ENCODE measurements around the gene CPZ.
"Not testable (repeated sequence)": the region's sequence is repeated elsewhere in the genome, so short reads cannot be mapped to it uniquely, and the experiment has no call there.

CPZ gene

DNA sequence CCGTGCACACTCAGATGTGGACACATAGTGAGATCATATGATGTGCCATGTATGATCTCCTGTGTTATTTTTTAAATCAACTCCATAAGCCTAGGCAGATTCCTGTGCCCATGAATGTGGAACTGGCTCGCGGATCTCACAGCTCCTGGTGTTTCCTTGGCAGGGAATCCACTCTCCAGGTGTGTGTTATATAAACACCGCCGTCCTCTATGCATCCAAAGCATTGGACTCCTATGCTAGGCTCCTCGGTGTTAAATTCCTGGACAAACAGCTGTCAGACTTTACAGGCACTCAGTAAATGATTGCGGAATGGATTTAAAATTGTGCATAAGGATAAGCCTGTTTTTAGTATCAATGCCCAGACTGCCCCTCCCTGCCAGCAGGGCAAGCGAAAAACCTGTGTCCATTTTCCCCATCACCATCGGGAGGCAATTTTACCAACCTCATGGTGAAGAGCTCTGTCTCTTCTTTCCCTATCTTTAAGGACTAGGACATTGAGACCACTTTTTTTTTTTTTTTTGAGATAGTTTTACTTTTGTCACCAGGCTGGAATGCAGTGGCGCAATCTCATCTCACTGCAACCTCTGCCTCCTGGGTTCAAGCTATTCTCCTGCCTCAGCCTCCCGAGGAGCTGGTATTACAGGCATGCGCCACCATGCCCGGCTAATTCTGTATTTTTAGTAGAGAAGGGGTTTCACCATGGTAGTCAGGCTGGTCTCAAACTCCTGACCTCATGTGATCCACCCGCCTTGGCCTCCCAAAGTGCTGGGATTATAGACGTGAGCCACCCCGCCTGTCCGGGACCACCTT is 36.0 kb upstream of the CPZ start:
- DNase-seq (ENCODE audit: low read depth in 2 of 2) = no peak

DNA sequence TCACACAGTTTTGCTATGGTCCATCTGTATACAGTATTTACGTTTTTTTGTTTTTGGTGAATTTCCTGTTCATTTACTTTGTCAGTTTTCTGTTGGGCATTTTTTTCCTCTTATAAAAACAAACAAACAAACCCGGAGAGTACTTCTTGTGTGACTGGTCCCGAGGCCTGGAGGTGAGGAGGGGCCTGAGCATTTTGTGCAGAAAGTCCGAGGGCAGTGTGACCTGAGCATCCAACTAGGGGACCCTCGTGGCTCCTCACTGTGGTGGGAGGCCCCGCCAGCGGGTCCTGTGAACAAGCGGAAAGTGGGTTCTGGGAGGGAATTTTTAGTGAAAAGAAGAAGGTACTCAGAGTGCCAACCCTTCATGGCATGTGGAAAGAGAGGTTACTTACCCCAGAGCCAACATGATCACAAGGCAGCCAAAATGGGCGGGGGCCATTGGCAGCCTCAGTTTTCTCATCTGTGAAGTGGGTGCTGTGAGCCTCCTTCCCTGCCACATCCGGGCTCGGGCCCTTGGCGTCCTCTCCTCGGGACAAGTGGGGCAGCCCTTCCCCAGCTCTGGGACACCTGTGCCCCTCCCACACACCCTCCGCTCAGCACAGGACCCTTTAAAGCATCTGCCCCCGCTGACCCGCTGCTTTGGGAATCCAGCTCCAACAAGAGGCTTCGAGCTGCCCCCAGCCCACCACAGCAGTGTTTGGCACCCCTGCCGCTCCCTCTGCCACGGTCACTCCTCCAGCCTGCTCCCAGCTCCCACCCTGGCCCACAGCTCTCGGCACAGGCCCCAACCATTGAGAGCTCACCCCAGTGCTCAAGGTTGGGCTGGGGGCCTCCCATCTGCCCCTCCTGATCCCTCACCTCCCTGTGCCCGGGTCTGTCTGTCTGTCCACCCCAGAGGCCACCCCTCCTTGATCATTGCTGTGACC is 35.2 kb upstream of the CPZ start:
- no peak for DNase-seq (ENCODE audit: low read depth in 2 of 2)

DNA sequence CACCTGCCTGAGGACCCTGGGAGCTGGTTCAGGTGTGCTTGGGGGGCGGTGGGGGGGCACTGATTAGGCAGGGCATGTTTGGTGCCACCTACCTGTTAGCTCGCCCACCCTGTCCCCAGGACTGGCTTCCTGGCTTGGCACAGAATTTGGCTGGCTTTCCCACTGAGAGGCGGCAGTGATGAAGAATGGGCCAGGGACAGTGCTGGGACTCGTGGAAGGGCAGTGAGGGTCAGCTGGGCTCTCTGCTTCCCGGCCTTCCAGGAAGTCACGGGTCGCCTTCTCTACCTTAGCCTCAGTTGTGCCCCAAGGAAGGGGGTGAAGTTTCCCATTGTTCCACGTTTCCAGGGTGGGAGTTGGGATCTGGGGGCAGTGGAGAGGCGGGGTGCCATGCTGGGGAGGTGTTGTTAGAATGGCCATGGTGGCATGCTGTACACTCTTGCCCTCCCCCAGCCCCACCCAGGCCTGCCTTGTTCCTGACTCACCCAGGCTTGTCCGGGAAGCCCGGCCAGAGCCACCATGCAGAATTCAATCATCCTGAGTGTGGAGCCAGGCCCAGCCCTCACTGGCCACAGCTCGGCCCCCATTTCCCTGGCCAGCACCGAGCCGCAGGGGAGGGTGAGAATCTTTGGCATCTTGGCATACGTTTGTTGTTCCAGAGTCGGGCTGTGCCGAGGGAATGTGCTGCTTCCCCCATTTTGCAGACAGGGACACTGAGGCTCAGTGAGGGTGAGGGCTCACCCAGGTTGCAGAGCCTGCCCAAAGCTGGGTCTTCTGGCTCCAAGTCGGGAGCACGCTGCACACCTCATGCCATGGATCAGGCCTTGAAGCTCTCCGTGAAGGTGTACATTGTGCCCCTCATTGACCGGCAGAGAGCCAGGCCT is 34.2 kb upstream of the CPZ start:
- no peak for DNase-seq (ENCODE audit: low read depth in 2 of 2)

DNA sequence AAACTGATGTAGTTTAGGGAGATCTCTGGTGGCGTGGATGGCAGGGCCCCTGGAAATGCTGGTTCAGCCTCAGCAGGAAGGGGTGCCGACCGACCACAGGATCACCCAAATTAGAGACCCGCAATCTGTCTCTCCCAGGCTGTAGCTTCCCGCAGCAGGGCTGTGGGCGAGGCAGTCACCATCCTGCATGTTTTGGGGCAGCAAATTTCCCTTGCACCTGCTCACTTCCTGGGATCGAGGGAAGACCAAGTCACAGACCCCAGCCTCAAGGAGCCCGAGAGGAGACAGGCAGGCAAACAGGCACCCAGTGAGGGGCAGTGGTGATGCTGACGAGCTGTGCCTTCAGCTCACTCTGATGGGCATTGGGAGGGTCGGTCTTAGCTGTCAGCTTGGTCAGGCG is 33.6 kb upstream of the CPZ start:
- DNase-seq (ENCODE audit: low read depth in 2 of 2) = no peak

DNA sequence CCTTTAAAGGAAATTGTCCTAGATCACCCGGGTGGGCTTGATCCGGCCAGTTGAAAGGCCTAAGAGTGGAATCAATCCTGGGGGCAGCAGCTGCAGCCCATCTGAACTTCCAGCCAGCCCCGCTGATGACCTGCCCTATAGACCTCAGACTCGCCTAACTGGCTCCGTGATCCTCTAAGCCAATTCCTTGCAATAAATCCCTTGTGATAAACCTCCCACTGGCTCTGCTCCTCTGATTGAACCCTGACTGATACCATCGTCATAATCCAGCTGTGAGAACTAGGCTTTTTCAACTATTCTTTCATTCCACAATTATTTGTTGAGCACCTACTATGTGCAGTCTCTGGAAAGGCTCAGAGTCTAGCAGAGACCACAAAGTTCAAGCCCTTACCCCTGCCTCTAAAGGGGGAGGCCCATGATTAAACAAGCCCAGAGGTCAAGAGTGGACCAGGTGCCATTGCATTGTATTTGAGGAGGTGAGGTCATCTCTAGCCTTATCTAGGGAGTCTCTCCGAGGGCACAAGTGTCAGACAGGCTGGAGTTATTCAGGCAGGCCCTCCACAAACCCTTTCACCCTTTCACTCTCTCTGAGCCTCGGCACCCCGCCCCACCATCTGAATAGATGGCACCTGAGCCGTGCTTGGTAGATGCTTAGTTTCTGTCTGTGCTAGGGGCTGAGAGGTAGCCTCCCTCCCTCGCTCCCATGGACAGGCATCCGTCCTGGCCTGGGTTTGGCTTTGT is 32.9 kb upstream of the CPZ start:
- no peak for DNase-seq (ENCODE audit: low read depth in 2 of 2)

DNA sequence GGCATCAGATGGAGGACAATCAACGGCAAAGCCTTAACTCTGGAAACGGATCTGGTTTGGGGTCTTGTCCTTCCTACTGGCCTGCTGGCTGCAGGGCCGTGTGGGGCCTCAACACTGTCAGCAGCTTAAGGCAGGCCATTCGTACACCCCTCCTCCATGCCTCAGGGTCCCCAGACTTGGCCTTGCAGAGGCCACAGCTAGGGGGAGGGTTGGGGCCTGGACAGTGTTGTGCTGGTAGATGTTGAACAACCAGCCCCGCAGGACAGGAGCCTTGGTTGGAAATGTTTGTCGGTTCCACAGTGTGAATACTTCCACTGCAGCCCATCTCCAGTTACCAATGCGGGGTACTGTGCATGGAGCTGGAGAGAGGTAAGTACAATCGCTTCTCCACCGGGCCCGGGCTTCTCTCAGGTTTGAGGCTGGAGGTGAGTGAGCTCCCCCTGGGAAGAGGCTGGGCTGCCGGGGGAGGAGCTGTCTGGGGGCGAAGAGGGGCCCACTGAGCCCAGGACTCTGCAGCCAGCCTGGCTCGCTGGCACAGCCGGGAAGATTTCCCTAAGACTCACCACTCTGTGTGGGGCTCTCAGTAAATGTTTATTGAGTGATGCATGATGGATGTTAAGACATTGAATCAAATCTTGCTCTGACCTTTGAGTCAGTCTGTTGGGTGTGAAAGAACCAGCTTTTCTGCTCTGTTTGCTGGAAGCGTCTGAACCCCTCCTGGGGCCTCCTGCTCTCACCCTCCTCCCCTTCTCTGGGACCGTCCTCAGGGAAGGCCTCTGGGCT is 32.1 kb upstream of the CPZ start:
- DNase-seq (ENCODE audit: low read depth in 2 of 2) = no peak

DNA sequence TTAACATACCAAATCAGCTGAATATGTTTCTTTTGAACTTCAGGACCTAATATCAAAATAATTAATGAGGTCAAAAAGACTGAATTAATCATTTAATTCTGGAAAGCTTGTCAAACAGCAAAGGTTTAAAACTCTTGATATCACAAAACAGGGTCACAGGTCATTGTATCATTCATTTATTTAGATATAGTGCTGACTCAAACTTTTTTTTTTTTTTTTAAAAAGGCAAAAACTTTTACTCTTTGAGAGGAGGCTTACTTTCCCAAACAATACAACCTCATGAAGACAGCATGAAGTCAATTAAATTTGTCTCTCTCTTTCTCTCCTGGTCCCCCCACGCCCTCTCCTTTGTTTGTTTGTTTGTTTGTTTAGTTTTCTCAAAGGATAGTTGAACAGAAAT is 28.0 kb upstream of the CPZ start:
- DNase-seq (ENCODE audit: low read depth in 2 of 2) = no peak

DNA sequence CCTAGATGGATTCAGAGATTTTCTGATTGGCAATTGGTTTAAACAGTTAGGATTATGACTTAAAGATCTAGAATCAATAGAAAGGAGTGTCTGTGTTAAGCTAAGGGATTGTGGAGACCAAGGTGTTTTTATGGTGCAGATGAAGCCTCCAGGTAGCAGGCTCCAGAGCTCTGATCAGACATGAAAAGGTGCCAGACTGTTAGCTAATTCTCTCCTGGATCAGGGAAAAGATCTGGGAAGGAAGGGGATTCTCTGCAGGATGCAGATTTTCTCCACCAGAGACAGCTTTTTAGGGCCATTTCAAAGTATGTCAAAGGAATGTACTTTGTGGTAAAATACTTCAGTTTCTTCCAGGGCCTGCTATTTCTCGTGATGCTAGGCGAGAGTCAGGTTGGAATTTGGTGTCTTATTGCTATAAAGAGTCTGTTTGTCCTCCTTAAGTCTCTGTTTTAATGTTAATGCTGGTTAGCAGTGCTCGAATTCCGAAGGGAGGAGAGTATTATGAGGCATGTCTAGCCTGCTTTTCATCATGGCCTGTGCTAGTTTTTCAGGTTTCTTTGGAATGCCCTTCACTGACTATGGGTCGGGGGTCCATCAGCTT is 24.4 kb upstream of the CPZ start:
- DNase-seq (ENCODE audit: low read depth in 2 of 2) = no peak

DNA sequence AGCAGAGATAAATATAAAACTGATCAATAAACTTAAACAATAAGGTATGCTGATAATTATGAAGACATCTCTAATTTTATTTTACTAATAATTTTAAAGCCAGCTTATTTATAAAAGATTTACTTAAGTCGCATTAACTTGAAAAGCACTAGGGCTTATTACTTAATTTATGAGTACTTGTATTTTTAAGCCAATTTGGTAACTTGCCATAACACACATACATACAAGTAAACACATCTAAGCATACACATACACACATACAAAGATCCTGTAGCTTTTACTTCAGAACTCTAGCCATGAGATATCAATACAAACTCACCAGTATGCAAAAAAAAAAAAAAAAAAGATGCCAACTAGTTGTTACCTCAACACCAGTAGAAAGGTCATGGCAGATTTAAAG is 22.4 kb upstream of the CPZ start:
- no peak for DNase-seq (ENCODE audit: low read depth in 2 of 2)

DNA sequence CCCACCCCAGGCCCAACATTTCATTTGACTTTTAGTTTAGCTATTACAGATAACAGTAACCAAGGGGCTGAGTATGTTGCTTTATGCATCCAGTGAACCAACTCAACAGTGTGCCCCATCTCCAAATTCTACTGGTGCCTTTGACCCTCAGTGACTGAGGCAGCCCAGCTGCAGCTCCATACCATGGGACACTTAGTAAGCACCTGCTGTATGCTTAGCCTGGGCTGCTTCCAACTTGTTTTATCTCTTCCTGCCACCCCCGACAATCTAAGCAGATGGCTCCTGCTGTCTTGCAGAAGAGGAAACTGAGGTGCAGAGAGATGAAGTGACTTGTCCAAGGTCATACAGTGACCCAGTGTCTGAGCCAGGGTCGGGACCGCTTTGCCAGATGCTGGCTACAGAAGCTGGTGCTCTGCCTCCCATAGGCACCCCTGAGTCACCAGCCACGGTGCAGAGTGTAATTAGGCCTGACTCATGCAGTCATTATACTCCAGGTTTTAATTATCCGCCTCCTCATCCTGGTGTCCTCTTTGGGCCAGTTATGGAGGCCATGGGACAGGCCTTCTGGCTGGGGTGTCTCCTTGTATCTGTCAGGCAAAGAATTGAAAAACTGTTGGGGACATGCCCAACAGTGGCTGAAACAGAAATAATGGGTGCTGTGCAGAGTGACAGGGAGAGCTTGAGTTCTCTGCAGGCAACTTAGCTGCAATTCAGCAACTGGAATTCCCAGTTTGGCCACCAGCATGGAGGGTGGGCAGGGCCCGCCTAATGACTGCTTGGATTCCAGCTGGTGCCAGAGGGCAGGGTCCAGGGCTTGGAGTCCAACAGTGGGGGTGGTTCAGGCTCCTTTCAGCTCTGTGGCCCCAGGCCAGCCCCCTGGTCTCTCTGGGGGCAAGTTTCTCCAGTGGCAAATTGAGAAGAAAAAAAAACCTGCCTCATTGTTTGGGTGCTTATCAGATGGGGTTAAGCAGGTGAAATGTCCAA is 20.6 kb upstream of the CPZ start:
- DNase-seq (ENCODE audit: low read depth in 2 of 2) = no peak

DNA sequence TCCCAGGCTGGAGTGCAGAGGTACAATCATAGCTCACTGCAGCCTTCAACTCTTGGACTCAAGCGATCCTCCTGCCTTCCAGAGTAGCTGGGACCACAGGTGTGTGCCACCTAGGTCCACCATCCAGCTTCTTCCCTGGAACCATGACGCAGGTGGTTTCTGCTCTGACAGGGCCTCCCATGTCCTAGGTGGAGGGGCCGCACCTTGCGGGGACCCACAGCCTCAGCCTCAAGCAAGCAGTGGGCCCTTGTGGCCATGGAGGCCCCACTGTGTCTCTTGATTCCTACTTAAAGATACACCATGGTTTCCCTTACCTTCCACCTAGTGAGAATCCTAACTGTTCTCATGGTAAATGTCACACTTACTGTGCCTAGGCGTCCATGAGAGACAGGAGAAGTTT is 19.3 kb upstream of the CPZ start:
- no peak for DNase-seq (ENCODE audit: low read depth in 2 of 2)

DNA sequence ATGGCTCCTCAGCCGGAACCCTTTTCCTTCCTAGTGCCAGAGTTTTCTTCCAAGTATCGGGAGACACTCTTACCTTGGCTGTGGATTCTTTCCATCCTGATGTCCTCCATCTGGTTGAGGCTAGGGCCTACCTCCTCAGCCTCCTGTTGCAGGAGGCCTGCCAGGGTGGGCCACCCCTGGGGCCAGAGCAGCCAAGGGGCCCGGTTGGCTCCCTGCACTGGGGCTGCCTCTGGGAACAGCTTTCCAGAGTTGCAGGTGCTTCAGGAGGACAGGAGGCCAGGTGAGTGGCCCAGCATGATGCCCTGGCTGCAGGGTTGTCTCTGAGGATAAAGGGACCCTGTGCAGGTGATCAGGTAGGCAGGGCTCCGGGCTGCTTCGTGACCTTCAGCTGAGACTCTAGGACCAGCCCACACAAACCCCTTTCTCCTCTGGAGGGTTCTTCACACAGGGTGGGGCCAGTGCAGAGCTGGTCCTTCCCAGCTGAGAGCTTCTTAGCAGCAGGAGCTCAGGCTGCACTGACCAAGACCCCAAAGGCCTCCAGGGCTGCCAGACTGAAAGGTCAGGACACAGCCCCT is 17.7 kb upstream of the CPZ start:
- no peak for DNase-seq (ENCODE audit: low read depth in 2 of 2)

DNA sequence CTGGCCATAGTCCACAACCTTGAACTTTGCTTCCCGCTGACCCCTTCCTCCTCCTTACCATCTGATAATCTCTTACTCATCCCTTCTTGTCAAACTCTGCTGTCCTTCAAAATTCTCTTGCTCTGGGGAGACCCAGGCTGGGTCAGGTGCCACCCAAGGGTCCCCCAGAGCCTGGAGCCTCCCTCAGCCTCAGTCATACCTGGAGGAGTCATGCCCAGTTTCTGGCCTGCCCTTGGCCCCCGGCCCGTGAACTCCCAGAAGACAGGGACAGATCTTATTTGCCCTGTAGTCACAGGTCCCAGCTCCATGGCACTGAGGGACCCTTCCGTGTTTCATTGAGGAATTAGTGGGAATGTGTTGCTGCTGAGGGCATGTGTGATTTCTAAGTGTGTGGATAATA is 17.1 kb upstream of the CPZ start:
- DNase-seq (ENCODE audit: low read depth in 2 of 2) = no peak

DNA sequence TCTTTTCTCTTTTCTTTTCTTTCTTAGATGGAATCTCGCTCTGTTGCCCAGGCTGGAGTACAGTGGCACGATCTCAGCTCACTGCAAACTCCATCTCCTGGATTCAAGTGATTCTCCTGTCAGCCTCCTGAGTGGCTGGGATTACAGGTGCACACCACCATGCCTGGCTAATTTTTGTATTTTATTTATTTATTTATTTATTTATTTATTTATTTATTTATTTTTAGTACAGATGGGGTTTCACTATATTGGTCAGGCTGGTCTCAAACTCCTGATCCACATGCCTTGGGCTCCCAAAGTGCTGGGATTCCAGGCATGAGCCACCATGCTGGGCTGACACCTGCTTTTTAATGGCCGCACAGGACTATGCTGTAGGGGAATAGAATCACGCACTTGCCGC is 16.0 kb upstream of the CPZ start:
- DNase-seq (ENCODE audit: low read depth in 2 of 2) = not testable (repeated sequence)

DNA sequence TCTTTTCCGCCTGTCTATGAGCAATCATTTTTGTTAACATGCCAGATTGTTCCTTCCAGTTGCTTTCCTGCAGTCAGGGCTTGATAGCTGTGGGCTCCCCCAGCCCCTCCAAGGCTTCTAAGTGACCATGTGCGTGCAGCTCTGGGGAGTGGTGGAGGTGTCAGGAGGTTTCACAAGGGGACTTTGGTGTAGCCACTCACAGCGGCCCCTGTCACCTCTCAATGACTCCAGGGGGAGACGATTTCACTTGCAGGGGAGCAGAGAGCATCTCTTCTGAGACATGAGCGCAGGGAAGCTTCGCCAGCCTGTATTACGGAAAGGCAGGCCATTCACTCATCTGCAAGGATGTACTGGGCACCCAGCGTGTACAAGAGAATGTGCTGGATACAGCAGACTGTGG is 15.5 kb upstream of the CPZ start:
- no peak for DNase-seq (ENCODE audit: low read depth in 2 of 2)

DNA sequence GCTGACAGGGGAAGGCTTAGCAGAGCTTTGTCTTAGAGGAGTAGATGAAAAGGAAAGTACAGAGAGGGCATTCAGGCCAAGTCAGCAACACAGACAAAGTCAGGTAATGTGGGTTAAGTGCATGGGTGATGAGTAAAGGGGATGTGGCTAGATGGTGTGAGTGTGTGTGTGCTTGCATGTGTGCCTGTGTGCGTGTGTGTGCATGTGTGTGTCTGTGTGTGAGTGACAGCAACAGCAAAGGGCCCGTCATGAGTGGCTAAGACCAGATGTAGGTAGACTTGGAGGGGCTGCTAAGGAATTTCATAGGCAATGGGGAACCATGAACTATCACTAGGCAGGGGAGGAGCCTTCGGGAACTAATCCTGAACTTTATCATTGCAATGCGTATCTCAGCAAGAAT is 14.6 kb upstream of the CPZ start:
- DNase-seq (ENCODE audit: low read depth in 2 of 2) = no peak

DNA sequence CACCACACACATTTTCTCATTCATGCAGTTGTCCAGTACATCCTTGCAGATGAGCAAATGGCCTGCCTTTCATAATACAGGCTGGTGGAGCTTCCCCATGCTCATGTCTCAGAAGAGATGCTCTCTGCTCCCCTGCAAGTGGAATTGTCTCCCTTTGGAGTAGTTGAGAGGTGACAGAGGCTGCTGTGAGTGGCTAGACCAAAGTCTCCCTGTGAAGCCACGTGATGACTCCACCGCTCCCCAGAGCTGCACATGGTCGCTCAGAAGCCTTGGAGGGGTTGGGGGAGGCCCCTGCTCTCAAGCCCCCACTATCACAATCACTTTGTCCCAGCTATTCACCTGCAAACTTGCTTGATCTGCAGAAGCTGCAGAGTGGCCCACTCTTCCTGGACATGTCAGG is 13.8 kb upstream of the CPZ start:
- DNase-seq (ENCODE audit: low read depth in 2 of 2) = no peak

DNA sequence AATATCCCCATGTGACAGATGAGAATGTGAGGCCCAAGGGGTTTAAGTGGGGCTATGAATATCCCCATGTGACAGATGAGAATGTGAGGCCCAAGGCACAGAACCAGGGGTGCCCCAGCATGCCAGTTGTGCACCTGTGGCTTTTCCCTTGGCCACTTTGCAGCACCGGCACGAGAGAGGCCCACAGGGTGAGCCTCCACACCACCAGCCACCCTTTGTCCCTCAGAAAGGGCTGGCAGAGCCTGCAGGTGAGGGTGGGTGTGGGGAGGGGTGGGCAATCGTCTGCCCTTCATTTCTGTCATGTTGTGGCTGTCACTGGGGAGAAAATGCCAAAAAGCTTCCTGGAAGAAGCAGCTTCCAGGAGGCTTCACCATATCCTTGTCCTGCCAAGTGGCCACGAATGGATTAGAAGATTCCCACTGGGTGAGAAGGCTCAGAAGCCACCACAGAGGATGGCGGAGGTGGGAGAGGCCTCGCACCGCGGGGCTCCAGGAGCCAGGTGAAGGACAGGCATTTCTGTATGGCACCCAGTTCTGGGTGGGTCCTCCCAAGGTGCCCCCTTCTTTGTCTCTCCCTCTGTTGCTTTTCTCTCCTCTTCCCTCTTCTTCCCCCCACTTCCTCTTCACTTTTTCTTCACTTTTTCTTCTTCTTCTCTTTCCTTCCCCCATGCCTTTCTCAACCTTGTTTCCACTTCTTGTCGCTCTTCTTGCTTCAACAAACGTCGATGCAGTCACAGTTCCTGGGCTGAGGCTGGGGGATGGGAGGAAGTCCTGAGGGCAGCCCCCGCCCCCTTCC is 12.8 kb upstream of the CPZ start:
- DNase-seq (ENCODE audit: low read depth in 2 of 2) = no peak
